Endothelial cell of umbilical vein (primary cell): Measurements from ENCODE around the gene CD248. TPM values are rescaled to one million over a fixed set of nuclear protein-coding genes. Genes with fewer than 3 reads are reported as not detected.
"Not testable (repeated sequence)": the region's sequence is repeated elsewhere in the genome, so short reads cannot be mapped to it uniquely, and the experiment has no call there.

Experiments used
- BruUV-seq: library from RNA; stranded (reverse); fragments of 400-500 nt; replicated peaks from 2 replicates; lab custom pipeline; 2021; lab: Mats Ljungman, UMichigan
- CTCF ChIA-PET: fragments of 300-600, 350-600 bp; sonication (Branson Sonifier 250); formaldehyde crosslinking; loops from one replicate; lab custom pipeline; 2021; ENCODE audit warnings: antibody characterized with exemption, inconsistent platforms; lab: Charles Lee
- POLR2A ChIA-PET: fragments of 300-600, 350-600 bp; sonication (Branson Sonifier 250); formaldehyde crosslinking; loops from one replicate; lab custom pipeline; 2021; ENCODE audit warnings: antibody characterized with exemption, inconsistent platforms; lab: Charles Lee
- DNase-seq: peaks from one replicate; pipeline ENCODE4 v3.0.0-alpha.2; 2011; ENCODE audit warnings: low read depth, low spot score
- FAIRE-seq: peaks from 2 replicates; lab custom pipeline; 2011; peaks lifted over from hg19 to GRCh38; lab: Jason Lieb, UNC
- H2AFZ ChIP-seq: 2 replicates; pipeline ENCODE4 v1.6.0; 2012; ENCODE audit warnings: low read depth, low read length, control low read depth, inconsistent platforms
- H3K27ac ChIP-seq: 2 replicates; pipeline ENCODE4 v1.5.1; 2011; ENCODE audit warnings: low read depth, mild to moderate bottlenecking, control low read depth, low read length, moderate library complexity; ENCODE audit not compliant: insufficient read depth
- H3K27me3 ChIP-seq, 2 experiments: 2 replicates each; pipeline versions ENCODE4 v1.6.0 to v1.6.1; 2011; ENCODE audit warnings: low read length in 2 of 2, mixed read lengths in 1 of 2; ENCODE audit not compliant: control insufficient read depth in 2 of 2, insufficient read depth in 2 of 2
- H3K36me3 ChIP-seq, 2 experiments: 2 replicates in 1 of 2; 3 replicates in 1 of 2; pipeline ENCODE4 v1.5.1; 2011; ENCODE audit warnings: low read length in 2 of 2, mild to moderate bottlenecking in 1 of 2, moderate library complexity in 1 of 2; ENCODE audit not compliant: control insufficient read depth in 2 of 2, insufficient read depth in 2 of 2; ENCODE audit errors: extremely low read depth in 1 of 2
- H3K4me1 ChIP-seq: 3 replicates; pipeline ENCODE4 v1.5.1; 2011; ENCODE audit warnings: mild to moderate bottlenecking, low read length; ENCODE audit not compliant: control insufficient read depth, insufficient read depth; ENCODE audit errors: extremely low read depth
- H3K4me2 ChIP-seq: 2 replicates; pipeline ENCODE4 v1.6.1; 2011; ENCODE audit warnings: low read length, control low read depth, mixed read lengths; ENCODE audit not compliant: insufficient read depth
- H3K4me3 ChIP-seq, 3 experiments: fragments of 200-600 bp in 1 of 3; sonication (generic), shearing (Covaris generic) in 1 of 3; replicated peaks in 1 of 3; 2 replicates each; pipeline ENCODE4 v1.5.1; 2011 to 2016; ENCODE audit warnings: control low read depth in 3 of 3, low read length in 3 of 3, mild to moderate bottlenecking in 2 of 3, inconsistent platforms in 1 of 3, low read depth in 1 of 3, moderate library complexity in 1 of 3; ENCODE audit not compliant: insufficient read depth in 1 of 3
- H3K79me2 ChIP-seq: 2 replicates; pipeline ENCODE4 v1.6.0; 2012; ENCODE audit warnings: low read length, inconsistent platforms; ENCODE audit not compliant: control insufficient read depth, insufficient read depth
- H3K9ac ChIP-seq: replicated peaks from 2 replicates; pipeline ENCODE3; 2011; ENCODE audit warnings: low read length, control low read depth; ENCODE audit not compliant: insufficient read depth; ENCODE audit errors: extremely low read depth
- H3K9me1 ChIP-seq: replicated peaks from 3 replicates; pipeline ENCODE4 v1.6.0; 2011; ENCODE audit warnings: mild to moderate bottlenecking, low read length; ENCODE audit not compliant: control insufficient read depth, insufficient read depth; ENCODE audit errors: extremely low read depth
- H3K9me3 ChIP-seq: replicated peaks from 2 replicates; pipeline ENCODE4 v1.5.1; 2012; ENCODE audit warnings: low read length, inconsistent platforms; ENCODE audit not compliant: control insufficient read depth, insufficient read depth
- H4K20me1 ChIP-seq: replicated peaks from 2 replicates; pipeline ENCODE3; 2011; ENCODE audit warnings: mild to moderate bottlenecking, low read length; ENCODE audit not compliant: control insufficient read depth, insufficient read depth; ENCODE audit errors: extremely low read depth
- CTCF ChIP-seq, 2 donors: IDR thresholded peaks; 1 replicate in 1 of 2; 2 replicates in 1 of 2; pipeline ENCODE4 v1.5.1; 2011; ENCODE audit warnings: low read length in 2 of 2, mild to moderate bottlenecking in 2 of 2, moderate library complexity in 2 of 2, control low read depth in 1 of 2, inconsistent platforms in 1 of 2, low read depth in 1 of 2; ENCODE audit not compliant: insufficient read depth in 1 of 2; ENCODE audit errors: extremely low read depth in 1 of 2
- EZH2 ChIP-seq: IDR thresholded peaks from 2 replicates; pipeline ENCODE4 v1.6.1; 2012; ENCODE audit warnings: borderline replicate concordance, low read depth, mild to moderate bottlenecking, moderate library complexity, low read length, inconsistent platforms; ENCODE audit not compliant: severe bottlenecking
- FOS ChIP-seq: IDR thresholded peaks from 2 replicates; pipeline ENCODE4 v1.6.1; 2011; ENCODE audit warnings: mild to moderate bottlenecking, low read length, moderate library complexity, borderline replicate concordance; ENCODE audit not compliant: insufficient read depth
- GATA2 ChIP-seq: IDR thresholded peaks from 2 replicates; pipeline ENCODE4 v1.7.0; 2011; ENCODE audit warnings: low read depth, mild to moderate bottlenecking, moderate library complexity, mixed read lengths, low read length; ENCODE audit not compliant: insufficient read length, insufficient read depth
- JUN ChIP-seq: IDR thresholded peaks from 2 replicates; pipeline ENCODE4 v1.6.1; 2011; ENCODE audit warnings: borderline replicate concordance, low read depth; ENCODE audit not compliant: insufficient read length, insufficient read depth
- MAX ChIP-seq: IDR thresholded peaks from 2 replicates; pipeline ENCODE4 v1.6.1; 2011; ENCODE audit not compliant: insufficient read depth, insufficient read length
- MYC ChIP-seq: IDR thresholded peaks from one replicate; pipeline ENCODE4 v1.6.1; 2011; ENCODE audit warnings: mild to moderate bottlenecking, low read depth, low read length
- POLR2A ChIP-seq: IDR thresholded peaks from 2 replicates; pipeline ENCODE4 v1.6.1; 2012; ENCODE audit warnings: low read depth, mild to moderate bottlenecking, control low read depth, low read length
- POLR2AphosphoS5 ChIP-seq: IDR thresholded peaks from 2 replicates; pipeline ENCODE4 v1.6.1; 2012; ENCODE audit warnings: low read depth, mild to moderate bottlenecking, control low read depth, low read length, moderate library complexity; ENCODE audit not compliant: insufficient read depth
- dilution Hi-C: fragments of 300-500 bp; cut with MboI; formaldehyde crosslinking; loops from one replicate; pipeline ENCODE4 v1.15.0; 2019; ENCODE audit warnings: low sequenced_read_pairs; ENCODE audit not compliant: extremely low pct_ligation_motif_present
- intact Hi-C: fragments of 100-400 bp; cut with micrococcal nuclease; formaldehyde crosslinking; loops from one replicate; pipeline ENCODE4 v1.10.0; 2022
- polyA plus RNA-seq, 4 experiments: library from polyadenylated mRNA; depleted of rRNA in 3 of 4; stranded (reverse) in 3 of 4; unstranded in 1 of 4; fragments of >200 nt; gene quantifications; 2 replicates each; pipeline versions ENCODE4 v1.2.1 to v1.2.3, GENCODE V29; 2011 to 2012; ENCODE audit warnings: missing spikeins in 1 of 4
- total RNA-seq: library from RNA; stranded (reverse); gene quantifications from 2 replicates; pipeline ENCODE4 v1.2.3, GENCODE V29; 2021

CD248 gene
- total and polyA plus RNA-seq, 2 donors (not counting 3 experiments of a cell fraction or from before 2014, with no cell fraction given), result 0.10 TPM; not detected in 1

- TF ChIP-seq GATA2 (no peak), CTCF (IDR thresholded peaks at IDR 0.05; ENCODE audit: extremely low read depth in 1 of 2, insufficient read depth in 1 of 2, low read depth in 1 of 2, low read length in 2 of 2) (no peak), POLR2AphosphoS5 (no peak), MAX (no peak), MYC (no peak), POLR2A (no peak), FOS (no peak), EZH2 (no peak), JUN (no peak)
- ChIA-PET POLR2A (no interaction called here), CTCF (interaction anchor here (1.6 kb wide), 1 partner anchor 48 kb away, joined by 4 read pairs; no protein-coding TSS in a partner anchor)
- no peaks in the 10 kb centered on the region for H3K79me2 ChIP-seq
- no peaks in the 10 kb centered on the region for H3K9me3 ChIP-seq
- H3K27ac ChIP-seq, result no peak overlapping the region
- intact Hi-C loops (no loop called here), dilution Hi-C loops (no loop called here)
- BruUV-seq, result no TSS peak
- H3K9me1 ChIP-seq, result no peaks in the 10 kb centered on the region
- no peaks in the 10 kb centered on the region for H3K4me1 ChIP-seq
- no peak overlapping the region for H3K4me3 ChIP-seq
- H3K4me2 ChIP-seq, result no peak overlapping the region
- H3K36me3 ChIP-seq, result no peaks in the 10 kb centered on the region
- FAIRE-seq, result no peak
- no peak overlapping the region for H3K9ac ChIP-seq
- no peaks in the 10 kb centered on the region for H3K27me3 ChIP-seq
- no peak overlapping the region for H2AFZ ChIP-seq
- no peaks in the 10 kb centered on the region for H4K20me1 ChIP-seq
- no peak for DNase-seq
Observed at GRCh38 chr11:66359662-66360087, 42.8 kb upstream of the CD248 start.

GRCh38 chr11:66350560-66351235 is 33.9 kb upstream of the CD248 start:
- H3K9ac ChIP-seq, DNase-seq, intact Hi-C loops, H3K36me3 ChIP-seq, POLR2A ChIA-PET, H3K4me2 ChIP-seq, H3K27ac ChIP-seq, FAIRE-seq, H3K9me1 ChIP-seq, H3K79me2 ChIP-seq, H3K4me1 ChIP-seq, dilution Hi-C loops, H2AFZ ChIP-seq, BruUV-seq, H3K9me3 ChIP-seq, H3K4me3 ChIP-seq, H3K27me3 ChIP-seq, H4K20me1 ChIP-seq: not testable (repeated sequence)
- CTCF ChIA-PET, result interaction anchor here (1.5 to 3.0 kb wide), 3 partner anchors 12 to 35 kb away, joined by 4 to 12 read pairs (median 10); no protein-coding TSS in a partner anchor
